SHP77 (cell line): ENCODE results near the gene OPA3.

Experiments
- DNase-seq, 2 experiments: peaks; one replicate each; lab custom pipeline; 2025; lab: John Stamatoyannopoulos, UW

Gene OPA3

GRCh38 chr19:45503909-45504308 lies 80.7 kb downstream of the OPA3 start:
- DNase-seq = no peak

GRCh38 chr19:45502111-45502510 lies 82.5 kb downstream of the OPA3 start:
- DNase-seq = no peak

GRCh38 chr19:45501730-45502014 lies 82.9 kb downstream of the OPA3 start:
- DNase-seq = no peak

GRCh38 chr19:45500918-45501729 lies 83.5 kb downstream of the OPA3 start:
- DNase-seq = no peak

GRCh38 chr19:45499196-45500180 lies 85.1 kb downstream of the OPA3 start:
- DNase-seq = peak in 1 of 2 experiments; percentile 30

- DNase-seq = no peak
These were observed 86.0 kb downstream of the OPA3 start, which contains the start of gene PPM1N for GRCh38 chr19:45498411-45499195. Gene PPM1N, plus strand, starts transcription at chr19:45498443. Its CDS starts 30 bp downstream, at chr19:45498473.

GRCh38 chr19:45497791-45498190 lies 86.8 kb downstream of the OPA3 start:
- DNase-seq = no peak

- no peak for DNase-seq
These were observed 88.2 kb downstream of the OPA3 start for GRCh38 chr19:45496349-45496953.

- DNase-seq = no peak
These were observed 89.4 kb downstream of the OPA3 start for GRCh38 chr19:45495178-45495577.

- no peak for DNase-seq
These were observed 90.2 kb downstream of the OPA3 start for GRCh38 chr19:45494261-45494916.

GRCh38 chr19:45492627-45493470 lies 91.8 kb downstream of the OPA3 start:
- DNase-seq = no peak

- no peak for DNase-seq
These were observed 92.4 kb downstream of the OPA3 start for GRCh38 chr19:45492137-45492626.

GRCh38 chr19:45489216-45489855 lies 95.3 kb downstream of the OPA3 start:
- no peak for DNase-seq

- no peak for DNase-seq
These were observed 95.9 kb downstream of the OPA3 start for GRCh38 chr19:45488708-45489107.

GRCh38 chr19:45485305-45486077 lies 99.1 kb downstream of the OPA3 start:
- DNase-seq = peak; percentile 95 to 97

GRCh38 chr19:45484273-45484945 lies 100.2 kb downstream of the OPA3 start:
- no peak for DNase-seq

- no peak for DNase-seq
These were observed 101.6 kb downstream of the OPA3 start for GRCh38 chr19:45483033-45483432.
